ENCODE data around the gene SUCLG1. TPM values are rescaled to one million over a fixed set of nuclear protein-coding genes. Genes with fewer than 3 reads are reported as not detected.
"Not testable (repeated sequence)": the region's sequence is repeated elsewhere in the genome, so short reads cannot be mapped to it uniquely, and the experiment has no call there.

The SUCLG1 gene
- total RNA-seq, 1 donor from 2014 or later: 90.7 TPM

DNA sequence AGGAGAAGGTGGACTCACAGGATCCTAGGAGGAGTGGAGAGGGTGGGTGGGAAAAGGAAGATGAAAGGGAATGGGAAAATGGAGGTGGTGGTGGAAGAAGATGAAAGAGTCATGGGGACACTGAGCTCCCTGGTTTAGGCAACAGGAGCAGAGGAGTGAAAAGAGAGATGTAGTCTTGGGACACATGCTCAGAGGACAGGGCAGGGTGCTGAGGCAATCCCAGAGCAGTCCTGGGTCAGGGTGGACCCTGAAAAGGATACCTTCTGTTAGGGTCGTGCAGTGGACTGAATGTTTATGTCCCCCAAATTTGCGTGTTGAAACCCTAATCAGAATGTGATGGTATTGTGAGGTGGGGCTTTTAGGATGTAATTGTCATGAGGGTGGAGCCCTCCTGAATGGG lies 37.9 kb downstream of the SUCLG1 start:
- no peak for DNase-seq (ENCODE audit: low spot score)

DNA sequence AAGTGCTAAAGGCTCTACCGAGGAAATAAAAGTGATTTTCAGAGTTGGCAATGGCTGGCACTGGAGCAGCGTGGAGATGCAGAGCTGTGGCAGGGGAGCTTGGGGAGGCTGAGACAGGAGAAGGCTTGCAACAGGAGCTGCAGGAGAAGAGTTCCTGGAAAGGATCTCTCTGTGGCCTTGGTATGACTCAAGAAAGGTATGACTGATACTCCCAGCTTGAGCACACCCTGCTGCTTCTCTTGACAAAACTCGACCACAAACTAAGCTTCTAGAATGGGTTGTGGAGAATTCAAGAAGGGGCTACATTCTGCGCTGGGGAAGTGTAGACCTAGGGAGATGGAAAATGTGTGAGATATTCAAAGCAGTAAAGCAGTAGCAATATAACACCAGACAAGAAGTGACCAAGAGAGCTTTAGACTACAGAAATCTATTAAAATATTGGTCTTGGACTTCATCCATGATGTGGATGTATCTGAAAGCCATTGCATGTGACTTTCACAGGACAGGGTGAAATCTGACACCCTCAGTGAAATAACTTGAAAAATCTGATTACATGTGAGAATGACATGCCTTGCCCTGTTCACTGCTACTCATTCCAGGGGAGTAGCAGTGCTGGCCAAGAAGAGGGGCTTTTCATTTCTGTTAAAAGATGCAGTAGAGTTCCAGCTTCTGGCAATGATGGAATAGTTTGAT lies 41.5 kb downstream of the SUCLG1 start:
- no peak for DNase-seq (ENCODE audit: low spot score)

DNA sequence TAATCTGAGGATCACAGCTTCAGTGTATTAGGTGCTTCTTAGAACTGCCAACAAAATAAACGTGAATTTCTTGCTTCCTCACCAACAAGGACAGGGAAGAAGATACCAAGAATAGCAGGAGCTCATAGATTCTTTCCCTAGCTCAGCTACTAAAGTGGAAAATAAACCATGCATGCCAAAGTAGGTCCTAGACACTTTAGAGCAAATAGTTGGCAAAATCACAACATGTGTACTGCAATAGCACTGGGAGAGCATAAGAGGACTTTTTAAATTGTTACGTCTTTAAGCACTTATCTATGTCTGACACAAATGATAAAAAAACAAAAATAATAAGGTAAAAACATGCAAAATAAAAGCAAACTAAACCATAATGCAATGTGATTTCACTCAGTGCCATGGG lies 49.5 kb downstream of the SUCLG1 start:
- no peak for DNase-seq (ENCODE audit: low spot score)

DNA sequence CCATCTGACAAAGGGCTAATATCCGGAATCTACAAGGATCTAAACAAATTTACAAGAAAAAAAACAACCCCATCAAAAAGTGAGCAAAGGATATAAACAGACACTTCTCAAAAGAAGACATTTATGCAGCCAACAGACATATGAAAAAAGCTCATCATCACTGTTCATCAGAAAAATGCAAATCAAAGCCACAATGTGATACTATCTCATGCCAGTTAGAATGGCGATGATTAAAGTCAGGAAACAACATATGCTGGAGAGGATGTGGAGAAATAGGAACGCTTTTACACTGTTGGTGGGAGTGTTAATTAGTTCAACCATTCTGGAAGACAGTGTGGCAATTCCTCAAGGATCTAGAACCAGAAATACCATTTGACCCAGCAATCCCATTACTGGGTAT lies 57.0 kb downstream of the SUCLG1 start:
- DNase-seq (ENCODE audit: low spot score): not testable (repeated sequence)

DNA sequence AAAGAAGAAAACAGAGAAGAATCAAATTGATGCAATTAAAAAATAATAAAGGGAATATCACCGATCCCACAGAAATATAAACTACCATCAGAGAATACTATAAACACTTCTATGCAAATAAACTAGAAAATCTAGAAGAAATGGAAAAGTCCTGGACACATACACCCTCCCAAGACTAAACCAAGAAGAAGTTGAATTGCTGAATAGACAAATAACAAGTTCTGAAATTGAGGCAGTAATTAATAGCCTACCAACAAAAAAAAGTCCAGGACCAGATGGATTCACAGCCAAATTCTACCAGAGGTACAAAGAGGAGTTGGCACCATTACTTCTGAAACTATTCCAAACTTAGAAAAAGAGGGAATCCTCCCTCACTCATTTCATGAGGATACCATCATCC lies 59.2 kb downstream of the SUCLG1 start:
- not testable (repeated sequence) for DNase-seq (ENCODE audit: low spot score)

DNA sequence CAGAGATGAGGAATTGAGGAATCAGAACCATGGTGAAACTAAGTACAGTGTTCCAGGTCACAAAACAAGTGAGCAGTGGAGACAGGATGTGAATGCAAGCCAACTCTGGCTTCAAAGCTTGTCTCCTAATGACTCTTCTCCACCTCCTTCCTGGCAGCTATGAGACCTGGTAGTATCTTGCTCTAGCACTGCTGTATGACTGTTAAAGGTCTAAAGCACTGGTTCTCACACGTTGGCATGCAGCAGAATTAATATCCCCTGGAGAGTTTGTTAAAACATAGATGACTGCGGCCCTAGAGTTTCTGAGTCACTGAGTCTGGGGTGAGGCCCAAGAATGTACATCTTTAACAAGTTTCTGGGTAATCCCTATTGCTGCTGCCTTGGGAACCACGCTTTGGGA lies 63.3 kb downstream of the SUCLG1 start:
- no peak for DNase-seq (ENCODE audit: low spot score)

DNA sequence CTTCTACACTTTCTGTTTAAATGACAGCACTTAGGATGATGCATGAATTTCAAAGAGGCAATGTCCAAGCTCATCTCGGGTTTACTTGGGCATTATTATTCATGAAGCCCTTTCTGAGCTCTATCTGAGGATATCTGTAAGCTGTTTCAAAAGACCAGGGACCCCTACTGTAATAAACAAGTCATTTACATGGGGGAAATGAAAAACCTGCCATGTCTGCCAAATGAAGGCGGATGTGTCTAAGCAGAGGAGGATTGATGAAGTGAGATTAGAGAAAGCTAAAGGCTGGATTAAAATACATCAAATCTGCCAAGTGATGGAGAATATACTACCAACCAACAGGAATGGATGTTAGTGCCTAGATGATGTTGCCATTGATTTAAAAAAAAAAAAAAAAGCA lies 64.5 kb downstream of the SUCLG1 start:
- DNase-seq (ENCODE audit: low spot score): no peak

DNA sequence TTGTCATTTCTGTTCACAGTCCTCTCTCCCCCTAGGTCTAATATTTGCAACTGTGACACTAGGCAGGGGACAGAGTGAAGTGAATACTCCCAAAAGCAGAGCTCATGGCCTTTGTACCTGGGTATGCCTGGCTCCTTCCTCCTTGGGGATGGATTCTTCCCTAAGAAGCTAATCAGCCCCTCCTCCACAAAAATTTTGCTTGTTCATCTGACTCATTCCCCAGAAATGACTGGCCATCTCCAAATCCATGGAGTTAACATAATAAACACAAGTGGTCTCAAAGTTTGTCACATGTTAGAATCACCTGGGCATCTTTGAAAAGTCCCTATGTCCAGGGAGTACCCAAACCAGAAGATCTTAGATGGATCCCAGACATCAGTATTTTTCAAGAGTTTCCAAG lies 65.3 kb downstream of the SUCLG1 start:
- DNase-seq (ENCODE audit: low spot score): no peak

DNA sequence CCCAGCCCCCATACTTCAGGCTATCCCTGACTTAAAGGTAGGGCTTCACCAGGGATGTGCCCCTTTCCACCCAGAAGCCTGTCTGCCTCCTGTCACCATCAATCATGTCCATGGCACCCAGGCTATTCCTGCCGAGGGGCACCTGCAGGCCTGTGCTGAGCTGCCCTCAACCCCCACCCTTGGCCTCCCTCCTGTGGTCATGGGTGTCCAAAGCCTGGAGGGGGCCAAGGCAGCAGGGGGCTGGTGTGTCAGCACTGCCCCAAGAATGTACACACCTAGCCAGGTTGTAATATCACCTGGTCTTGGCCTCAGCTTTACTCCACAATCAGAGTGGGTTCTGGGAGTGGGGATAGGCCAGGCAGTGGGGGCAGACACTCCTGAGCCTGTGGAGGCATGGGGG lies 69.3 kb downstream of the SUCLG1 start:
- DNase-seq (ENCODE audit: low spot score): no peak

DNA sequence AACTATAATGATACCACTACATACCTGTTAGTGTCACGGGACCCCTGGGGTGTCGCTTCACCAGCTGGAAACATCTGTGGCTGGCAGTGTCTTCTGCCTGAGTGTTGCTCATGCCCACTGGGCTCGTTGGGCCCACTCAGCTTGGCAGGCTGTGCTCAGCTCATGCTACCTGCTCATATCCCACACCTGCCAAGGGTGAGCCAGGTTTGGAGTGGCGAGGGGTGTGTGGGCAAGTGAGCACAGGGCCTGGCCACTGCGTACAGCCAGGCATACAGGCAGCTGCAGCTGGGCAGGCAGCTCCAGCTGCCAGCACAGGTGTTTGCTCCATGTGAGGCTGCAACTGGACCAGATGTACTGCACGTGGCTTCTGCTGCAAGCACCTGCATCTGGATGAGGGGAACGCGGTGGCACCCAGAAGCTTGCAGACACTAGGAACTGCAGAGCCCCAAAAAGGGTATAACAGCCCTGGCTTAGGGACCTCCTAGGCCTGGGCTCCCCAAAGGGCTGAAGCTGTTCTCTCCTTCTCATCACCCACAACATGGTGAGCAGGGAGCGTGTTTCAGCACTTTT lies 70.1 kb downstream of the SUCLG1 start:
- DNase-seq (ENCODE audit: low spot score): no peak

DNA sequence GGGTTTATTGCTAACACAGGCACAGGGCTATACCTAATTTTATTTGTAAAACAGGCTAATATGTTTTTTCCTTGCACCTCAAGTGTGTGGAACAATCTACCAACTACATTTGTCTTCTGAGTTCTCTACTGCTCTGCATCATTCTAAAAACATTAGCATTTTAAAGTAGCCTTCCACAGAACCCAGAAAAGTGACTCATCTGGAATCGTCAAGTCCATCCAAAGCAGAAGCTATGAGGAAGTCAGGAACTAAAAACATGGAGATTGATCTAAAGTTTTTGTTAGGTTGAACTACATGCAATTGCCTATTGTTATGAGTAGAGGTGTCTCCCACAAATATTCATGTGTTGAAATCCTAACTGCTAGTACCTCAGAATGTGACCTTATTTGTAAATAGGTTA lies 70.9 kb downstream of the SUCLG1 start:
- DNase-seq (ENCODE audit: low spot score): no peak

DNA sequence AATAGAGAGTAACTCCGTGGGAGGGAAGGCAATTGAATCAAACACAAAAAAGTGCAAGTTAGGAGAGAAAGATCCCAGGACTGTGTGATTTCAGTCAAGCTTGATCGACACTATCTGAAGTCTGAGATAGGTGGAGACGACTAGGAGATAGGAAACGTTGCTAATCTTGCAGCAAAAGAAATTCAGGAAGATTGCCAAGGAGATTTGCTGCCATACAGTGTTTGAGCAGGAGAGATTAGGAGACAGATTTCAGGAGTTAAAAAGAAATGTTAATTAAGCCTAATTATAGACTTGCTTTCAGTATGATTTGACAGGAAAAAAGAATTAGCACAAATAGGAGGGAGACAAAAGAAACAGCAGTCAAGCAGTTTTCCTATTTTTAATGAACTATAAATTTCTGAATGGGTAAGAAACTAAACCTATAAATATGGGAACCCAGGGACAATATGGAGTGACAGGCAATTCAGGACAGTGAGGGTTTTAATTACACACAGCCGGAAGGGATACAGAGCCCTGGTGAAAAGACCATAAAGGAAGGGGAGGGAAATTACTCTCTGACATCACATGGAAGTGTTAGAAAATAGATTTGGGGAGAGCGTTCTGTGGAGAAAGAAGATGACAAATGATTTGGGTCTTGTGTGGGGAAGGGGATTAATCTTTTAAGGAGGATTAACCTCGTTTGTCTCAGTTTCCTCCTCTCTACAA lies 72.6 kb downstream of the SUCLG1 start:
- no peak for DNase-seq (ENCODE audit: low spot score)

DNA sequence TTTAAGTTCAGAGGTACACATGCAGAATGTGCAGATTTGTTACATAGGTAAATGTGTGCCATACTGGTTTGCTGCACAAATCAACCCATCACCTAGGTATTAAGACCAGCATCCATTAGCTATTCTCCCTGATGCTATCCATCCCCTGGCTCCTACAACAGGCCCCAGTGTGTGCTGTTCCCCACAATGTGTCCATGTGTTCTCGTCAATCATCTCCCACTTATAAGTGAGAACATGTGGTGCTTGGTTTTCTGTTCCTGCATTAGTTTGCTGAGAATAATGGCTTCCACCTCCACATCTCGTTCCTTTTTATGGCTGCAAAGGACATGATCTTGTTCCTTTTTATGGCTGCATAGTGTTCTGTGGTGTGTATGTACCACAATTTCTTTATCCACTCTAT lies 75.8 kb downstream of the SUCLG1 start:
- no peak for DNase-seq (ENCODE audit: low spot score)

DNA sequence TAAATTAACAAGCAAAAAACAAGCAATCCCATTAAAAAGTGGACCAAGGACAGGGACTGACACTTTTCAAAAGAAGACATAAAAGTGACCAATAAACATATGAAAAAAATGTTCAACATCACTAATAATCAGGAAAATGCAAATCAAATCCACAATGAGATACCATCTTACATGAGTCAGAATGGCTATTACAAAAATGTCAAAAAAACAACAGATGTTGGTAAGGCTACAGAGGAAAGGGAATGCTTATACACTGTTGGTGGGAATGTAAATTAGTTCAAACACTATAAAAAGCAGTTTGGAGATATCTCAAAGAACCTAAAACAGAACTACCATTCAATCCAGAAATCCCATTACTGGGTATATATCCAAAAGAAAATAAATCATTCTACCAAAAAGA lies 78.2 kb downstream of the SUCLG1 start:
- DNase-seq (ENCODE audit: low spot score): no peak

DNA sequence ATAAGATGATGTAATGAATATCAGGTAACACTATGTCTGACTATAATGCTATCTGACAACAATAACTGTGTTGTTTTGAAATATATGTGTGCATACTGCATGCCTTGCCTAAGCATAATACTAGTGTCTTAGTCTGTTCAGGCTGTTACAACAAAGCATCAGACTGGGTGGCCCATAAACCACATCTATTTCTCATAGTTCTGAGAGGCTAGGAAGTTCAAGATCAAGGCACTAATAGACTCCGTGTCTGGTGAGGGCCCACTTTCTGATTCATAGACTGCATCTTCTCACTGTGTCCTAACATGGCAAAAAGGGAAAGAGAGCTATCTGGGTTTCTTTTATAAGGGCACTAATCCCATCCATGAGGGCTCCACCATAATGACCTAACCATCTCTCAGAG lies 80.1 kb downstream of the SUCLG1 start:
- no peak for DNase-seq (ENCODE audit: low spot score)

DNA sequence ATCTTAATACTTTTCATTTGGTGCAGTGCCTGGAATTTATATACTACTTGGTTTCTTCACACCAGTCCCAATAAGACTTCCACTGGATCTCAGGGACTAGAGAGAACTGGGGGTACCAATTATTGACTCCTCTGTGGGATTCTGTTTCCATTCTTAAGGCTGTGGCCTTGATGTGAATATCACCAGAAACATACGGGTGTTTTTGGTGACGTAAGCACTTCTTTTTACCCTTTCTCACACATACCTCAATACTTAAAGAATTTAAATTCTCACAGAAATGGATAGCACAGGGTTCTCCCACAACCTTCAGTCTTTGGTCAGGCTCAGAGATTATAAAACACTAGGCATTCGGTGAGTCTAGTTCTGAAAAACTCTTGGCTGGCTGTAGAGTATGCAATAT lies 84.1 kb downstream of the SUCLG1 start:
- DNase-seq (ENCODE audit: low spot score): no peak

DNA sequence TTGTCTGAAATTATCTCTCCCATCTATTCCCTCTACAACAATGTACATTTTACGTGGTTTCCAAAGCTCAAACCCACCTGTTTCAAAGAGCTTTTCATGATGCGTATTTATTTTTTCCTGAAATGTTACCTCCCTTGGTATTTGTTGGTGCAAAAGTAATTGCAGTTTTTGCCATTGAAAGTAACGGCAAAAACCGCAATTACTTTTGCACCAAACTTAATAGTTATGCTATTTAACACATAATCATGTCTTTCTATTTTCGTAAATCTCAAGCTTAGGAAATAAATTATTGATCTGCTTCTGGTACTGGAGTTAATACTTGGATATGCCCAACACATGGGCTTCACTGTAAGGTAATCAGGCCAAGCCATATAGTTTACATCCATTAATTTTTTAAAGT lies 85.2 kb downstream of the SUCLG1 start:
- DNase-seq (ENCODE audit: low spot score): no peak

Other genes starting within 250 kb of the SUCLG1 start
- 2.2 TPM for gene DNAH6, start 57.2 kb upstream of the SUCLG1 start, total RNA-seq